Measurements from ENCODE around the gene TCF21.
A peak's percentile ranks its signal among the peaks of the same experiment; 100 is the strongest.
"Not testable (repeated sequence)": the region's sequence is repeated elsewhere in the genome, so short reads cannot be mapped to it uniquely, and the experiment has no call there.

Gene TCF21

GRCh38 chr6:133888929-133889556 lies at the start of gene TCF21:
TCF21 (plus strand) TSS chr6:133889113; CDS start chr6:133889398, 285 bp downstream.
- Histone ChIP-seq H3K9ac (ENCODE audit: low read depth, low read length) (peak within 1 kb of the TSS; percentile 87), H3K36me3 (ENCODE audit: insufficient read depth, low read length) (no peaks in the 10 kb centered on the region), H3K4me1 (ENCODE audit: insufficient read depth, low read length) (peaks cover 12% of the 10 kb centered on the region), H3K9me3 (ENCODE audit: control insufficient read depth, insufficient read depth, low read length) (no peaks in the 10 kb centered on the region)

- no peaks in the 10 kb centered on the region for H3K36me3 ChIP-seq (ENCODE audit: insufficient read depth, low read length)
- H3K9ac ChIP-seq (ENCODE audit: low read depth, low read length), result no peak overlapping the region
- H3K4me1 ChIP-seq (ENCODE audit: insufficient read depth, low read length), result peaks cover 7% of the 10 kb centered on the region; the same call in 1 of the 2 replicates
- H3K9me3 ChIP-seq (ENCODE audit: control insufficient read depth, insufficient read depth, low read length), result no peaks in the 10 kb centered on the region
Observed at GRCh38 chr6:133841176-133841575, 47.7 kb upstream of the TCF21 start.

- Histone ChIP-seq H3K36me3 (ENCODE audit: insufficient read depth, low read length) (no peaks in the 10 kb centered on the region), H3K4me1 (ENCODE audit: insufficient read depth, low read length) (peaks cover 7% of the 10 kb centered on the region; the same call in 1 of the 2 replicates), H3K9me3 (ENCODE audit: control insufficient read depth, insufficient read depth, low read length) (no peaks in the 10 kb centered on the region), H3K9ac (ENCODE audit: low read depth, low read length) (no peak overlapping the region)
Observed at GRCh38 chr6:133843098-133843497, 45.8 kb upstream of the TCF21 start.

DNA sequence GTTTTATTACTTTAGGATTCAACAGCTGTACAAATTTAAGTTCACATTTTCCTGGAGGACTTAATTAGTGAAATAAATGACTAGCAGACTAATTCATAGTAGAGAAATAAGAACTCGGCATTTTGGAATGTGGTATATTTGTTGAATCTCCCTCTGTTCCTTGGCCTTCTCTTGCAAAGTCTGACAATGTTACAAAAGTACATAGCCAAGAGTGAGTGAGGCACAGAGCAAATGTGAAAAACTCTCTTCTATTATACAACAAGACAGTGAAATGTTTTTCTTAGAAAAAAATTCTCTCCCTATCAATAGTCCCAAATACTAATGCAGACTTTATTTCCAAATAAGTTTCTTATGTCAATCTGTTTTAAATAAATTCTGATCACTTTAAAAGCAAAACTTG lies 44.2 kb upstream of the TCF21 start:
- Histone ChIP-seq H3K9me3 (ENCODE audit: control insufficient read depth, insufficient read depth, low read length) (no peaks in the 10 kb centered on the region), H3K4me1 (ENCODE audit: insufficient read depth, low read length) (peaks cover 7% of the 10 kb centered on the region; the same call in 1 of the 2 replicates), H3K36me3 (ENCODE audit: insufficient read depth, low read length) (no peaks in the 10 kb centered on the region), H3K9ac (ENCODE audit: low read depth, low read length) (no peak overlapping the region)

DNA sequence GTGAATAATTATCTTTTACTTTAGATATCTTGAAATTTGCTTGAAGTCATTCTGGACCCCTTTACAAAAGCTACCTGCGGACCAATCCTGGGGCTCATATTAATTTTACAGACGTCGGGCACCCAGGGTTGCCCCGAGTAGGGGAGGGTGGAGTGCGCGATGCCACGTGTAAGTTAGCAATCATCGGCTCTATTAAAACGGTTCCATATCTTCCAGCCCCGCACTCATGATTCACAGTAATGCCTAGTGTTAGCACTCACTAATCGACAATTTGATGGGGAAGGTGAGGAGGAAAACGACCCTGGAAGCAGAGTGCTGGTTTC lies 34.9 kb upstream of the TCF21 start:
- no peaks in the 10 kb centered on the region for H3K36me3 ChIP-seq (ENCODE audit: insufficient read depth, low read length)
- peak overlapping the region; percentile 63; the same call in 1 of the 2 replicates for H3K9ac ChIP-seq (ENCODE audit: low read depth, low read length)
- H3K9me3 ChIP-seq (ENCODE audit: control insufficient read depth, insufficient read depth, low read length), result no peaks in the 10 kb centered on the region
- peaks cover 12% of the 10 kb centered on the region; the same call in 1 of the 2 replicates for H3K4me1 ChIP-seq (ENCODE audit: insufficient read depth, low read length)

DNA sequence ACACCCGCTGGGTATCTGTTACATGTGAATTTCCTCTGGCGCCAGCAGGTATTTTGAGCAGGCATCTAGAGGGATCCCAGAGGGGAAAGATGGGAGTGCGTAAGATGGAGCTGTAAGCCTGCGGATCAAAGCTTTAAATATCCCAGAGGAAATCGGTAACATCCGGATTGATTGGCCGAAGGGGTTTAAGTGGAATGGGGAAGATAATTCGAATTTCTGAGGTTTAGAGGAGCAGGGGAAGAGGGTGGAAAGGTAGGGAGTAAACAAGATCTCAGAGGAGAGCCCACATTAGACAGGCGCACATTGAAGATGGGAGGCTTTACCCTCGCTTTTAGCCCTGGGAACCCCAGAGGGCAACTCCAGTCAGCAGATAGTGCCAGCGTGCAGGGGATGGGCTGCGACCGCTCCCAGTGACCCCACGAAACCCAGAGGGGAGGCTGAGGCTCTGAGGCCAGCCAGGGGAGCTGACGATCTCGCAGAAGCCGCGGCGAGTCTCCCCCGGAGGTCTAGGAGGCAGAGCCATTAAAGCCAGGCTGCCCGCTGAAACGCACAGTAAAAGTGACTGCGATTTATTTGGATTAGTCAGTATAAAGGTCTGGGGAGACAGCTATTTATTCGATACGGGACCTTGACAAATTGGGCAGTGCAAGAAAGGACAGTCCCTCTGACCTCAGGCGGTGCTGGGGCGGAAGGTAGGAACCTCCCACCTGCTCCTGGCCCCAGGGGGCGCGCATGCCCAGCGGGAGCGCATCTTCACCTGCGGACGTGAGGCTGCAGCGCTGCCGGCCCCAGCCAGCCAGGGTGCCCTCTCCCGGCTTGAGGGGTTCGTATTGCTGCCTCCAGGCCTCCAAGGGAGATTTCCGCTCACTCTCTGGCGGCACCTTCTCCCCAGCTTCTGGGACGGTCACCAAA lies 34.3 kb upstream of the TCF21 start:
- Histone ChIP-seq H3K9ac (ENCODE audit: low read depth, low read length) (peak overlapping the region; percentile 63; the same call in 1 of the 2 replicates), H3K36me3 (ENCODE audit: insufficient read depth, low read length) (no peaks in the 10 kb centered on the region), H3K9me3 (ENCODE audit: control insufficient read depth, insufficient read depth, low read length) (no peaks in the 10 kb centered on the region), H3K4me1 (ENCODE audit: insufficient read depth, low read length) (peaks cover 12% of the 10 kb centered on the region; the same call in 1 of the 2 replicates)

- H3K36me3 ChIP-seq (ENCODE audit: insufficient read depth, low read length), result no peaks in the 10 kb centered on the region
- no peaks in the 10 kb centered on the region for H3K9me3 ChIP-seq (ENCODE audit: control insufficient read depth, insufficient read depth, low read length)
- H3K4me1 ChIP-seq (ENCODE audit: insufficient read depth, low read length), result peaks cover 12% of the 10 kb centered on the region; the same call in 1 of the 2 replicates
- H3K9ac ChIP-seq (ENCODE audit: low read depth, low read length), result peak overlapping the region; percentile 63; the same call in 1 of the 2 replicates
Observed at GRCh38 chr6:133855276-133855990, 33.5 kb upstream of the TCF21 start.

DNA sequence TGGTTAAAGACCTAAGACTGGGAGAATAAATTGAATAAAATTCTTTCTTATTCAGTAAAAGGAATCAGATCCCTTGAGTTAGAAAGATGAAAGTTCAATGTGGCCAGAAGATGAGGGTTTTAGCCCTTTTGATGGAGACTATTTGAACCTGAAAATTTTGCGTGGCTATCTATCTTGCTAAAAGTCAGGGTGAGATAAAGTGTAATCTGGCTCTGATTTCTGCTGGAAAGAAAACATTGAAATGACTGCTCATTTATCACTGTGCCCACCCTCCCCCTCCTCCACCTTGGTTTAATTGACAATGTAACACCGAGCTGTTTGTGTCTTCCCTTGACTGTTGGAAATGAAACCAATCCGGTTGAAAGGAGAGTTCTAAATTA lies 32.9 kb upstream of the TCF21 start:
- H3K9ac ChIP-seq (ENCODE audit: low read depth, low read length), result no peak overlapping the region
- no peaks in the 10 kb centered on the region for H3K36me3 ChIP-seq (ENCODE audit: insufficient read depth, low read length)
- H3K4me1 ChIP-seq (ENCODE audit: insufficient read depth, low read length), result peaks cover 12% of the 10 kb centered on the region; the same call in 1 of the 2 replicates
- H3K9me3 ChIP-seq (ENCODE audit: control insufficient read depth, insufficient read depth, low read length), result no peaks in the 10 kb centered on the region

DNA sequence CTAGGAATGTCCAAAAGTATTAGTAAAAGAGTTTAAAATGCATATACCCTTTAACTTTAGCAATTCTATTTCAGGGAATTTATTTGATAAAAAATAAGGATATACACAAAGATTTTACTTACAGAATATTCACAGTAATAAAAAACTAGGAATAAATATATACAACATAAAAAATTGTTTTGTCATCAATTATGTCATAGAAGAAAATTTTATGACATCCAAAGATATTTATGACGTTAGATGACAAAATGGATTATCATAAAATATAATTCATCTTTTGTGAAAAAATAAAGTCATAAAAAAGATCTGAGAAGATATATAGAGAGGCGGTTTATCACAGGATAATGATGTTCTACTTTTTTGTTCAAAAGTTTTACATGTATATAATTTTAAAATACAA lies 32.0 kb upstream of the TCF21 start:
- no peaks in the 10 kb centered on the region for H3K9me3 ChIP-seq (ENCODE audit: control insufficient read depth, insufficient read depth, low read length)
- peaks cover 12% of the 10 kb centered on the region; the same call in 1 of the 2 replicates for H3K4me1 ChIP-seq (ENCODE audit: insufficient read depth, low read length)
- no peaks in the 10 kb centered on the region for H3K36me3 ChIP-seq (ENCODE audit: insufficient read depth, low read length)
- no peak overlapping the region for H3K9ac ChIP-seq (ENCODE audit: low read depth, low read length)

- Histone ChIP-seq H3K4me1 (ENCODE audit: insufficient read depth, low read length) (peaks cover 12% of the 10 kb centered on the region; the same call in 1 of the 2 replicates), H3K9me3 (ENCODE audit: control insufficient read depth, insufficient read depth, low read length) (no peaks in the 10 kb centered on the region), H3K9ac (ENCODE audit: low read depth, low read length) (no peak overlapping the region), H3K36me3 (ENCODE audit: insufficient read depth, low read length) (no peaks in the 10 kb centered on the region)
Observed at GRCh38 chr6:133857696-133858095, 31.2 kb upstream of the TCF21 start.

- H3K36me3 ChIP-seq (ENCODE audit: insufficient read depth, low read length); H3K9ac ChIP-seq (ENCODE audit: low read depth, low read length); H3K9me3 ChIP-seq (ENCODE audit: control insufficient read depth, insufficient read depth, low read length); H3K4me1 ChIP-seq (ENCODE audit: insufficient read depth, low read length): not testable (repeated sequence)
Observed at GRCh38 chr6:133861337-133861736, 27.6 kb upstream of the TCF21 start.

GRCh38 chr6:133863228-133863627 lies 25.7 kb upstream of the TCF21 start:
- Histone ChIP-seq H3K9ac (ENCODE audit: low read depth, low read length) (no peak overlapping the region), H3K36me3 (ENCODE audit: insufficient read depth, low read length) (no peaks in the 10 kb centered on the region), H3K9me3 (ENCODE audit: control insufficient read depth, insufficient read depth, low read length) (no peaks in the 10 kb centered on the region; the same call in 1 of the 2 replicates), H3K4me1 (ENCODE audit: insufficient read depth, low read length) (no peaks in the 10 kb centered on the region)

DNA sequence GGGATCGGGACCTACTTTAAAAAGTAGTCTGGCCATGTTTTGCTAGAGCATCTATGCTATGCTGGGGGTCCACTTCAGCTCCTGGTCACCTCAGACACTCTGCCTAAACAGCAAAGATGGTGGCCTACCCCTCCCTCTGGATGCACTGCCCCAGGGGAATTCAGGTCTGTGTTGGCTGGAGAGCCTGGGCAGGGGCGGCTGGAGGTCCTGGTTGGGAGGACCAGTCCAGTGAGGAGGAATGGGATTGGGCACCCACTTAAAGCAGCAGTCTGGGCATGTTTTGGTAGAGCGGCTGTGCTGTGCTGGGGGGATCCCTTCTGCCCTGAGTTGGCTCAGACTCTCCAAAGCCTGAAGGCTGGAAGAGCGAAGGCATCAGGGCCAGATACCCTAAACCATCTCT lies 23.2 kb upstream of the TCF21 start:
- H3K36me3 ChIP-seq (ENCODE audit: insufficient read depth, low read length), result no peaks in the 10 kb centered on the region
- no peaks in the 10 kb centered on the region; the same call in 1 of the 2 replicates for H3K9me3 ChIP-seq (ENCODE audit: control insufficient read depth, insufficient read depth, low read length)
- no peaks in the 10 kb centered on the region for H3K4me1 ChIP-seq (ENCODE audit: insufficient read depth, low read length)
- no peak overlapping the region for H3K9ac ChIP-seq (ENCODE audit: low read depth, low read length)

- H3K9ac ChIP-seq (ENCODE audit: low read depth, low read length), result no peak overlapping the region
- H3K9me3 ChIP-seq (ENCODE audit: control insufficient read depth, insufficient read depth, low read length), result no peaks in the 10 kb centered on the region
- no peaks in the 10 kb centered on the region for H3K4me1 ChIP-seq (ENCODE audit: insufficient read depth, low read length)
- H3K36me3 ChIP-seq (ENCODE audit: insufficient read depth, low read length), result no peaks in the 10 kb centered on the region
Observed at GRCh38 chr6:133871131-133871530, 17.8 kb upstream of the TCF21 start.
